GM21423 (cell line): Measurements from ENCODE around the gene ZNF724.
"Not testable (repeated sequence)": the region's sequence is repeated elsewhere in the genome, so short reads cannot be mapped to it uniquely, and the experiment has no call there.

Source experiments
- ATAC-seq: cut with Tn5 transposase; IDR thresholded peaks from one replicate; pipeline ENCODE4 v1.9.1; 2021; ENCODE audit warnings: mild to moderate bottlenecking, moderate library complexity; ENCODE audit not compliant: unreplicated experiment

The ZNF724 gene

DNA sequence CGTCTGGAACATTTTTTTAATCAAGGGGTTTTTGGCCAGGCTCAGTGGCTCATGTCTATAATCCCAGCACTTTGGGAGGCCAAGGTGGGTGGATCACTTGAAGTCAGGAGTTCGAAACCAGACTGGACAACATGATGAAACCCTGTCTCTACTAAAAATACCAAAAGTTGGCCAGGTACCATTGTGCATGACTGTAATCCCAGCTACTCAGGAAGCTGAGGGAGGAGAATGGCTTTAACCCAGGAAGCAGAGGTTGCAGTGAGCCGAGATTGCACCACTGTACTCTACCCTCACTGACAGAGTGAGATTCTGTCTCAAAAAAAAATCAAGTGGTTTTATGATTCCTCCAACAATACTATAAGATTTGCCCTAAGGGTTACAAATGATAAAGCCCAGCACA is 3.1 kb upstream of the ZNF724 start:
- ATAC-seq: not testable (repeated sequence)

DNA sequence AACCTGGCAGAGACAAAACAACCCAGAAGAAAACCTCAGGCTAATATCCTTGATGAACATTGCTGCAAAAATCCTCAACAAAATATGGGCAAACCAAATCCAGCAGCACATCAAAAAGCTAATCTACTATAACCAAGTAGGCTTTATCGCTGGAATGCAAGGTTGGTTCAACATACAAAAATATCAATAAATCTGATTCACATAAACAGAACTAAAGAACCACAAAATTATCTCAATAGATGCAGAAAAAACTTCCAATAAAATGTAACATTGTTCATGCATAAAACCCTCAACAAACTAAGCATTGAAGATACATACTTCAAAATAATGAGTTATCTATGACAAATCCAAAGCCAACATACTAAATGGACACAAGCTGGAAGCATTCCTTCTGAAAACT is 8.8 kb downstream of the ZNF724 start:
- no peak for ATAC-seq

DNA sequence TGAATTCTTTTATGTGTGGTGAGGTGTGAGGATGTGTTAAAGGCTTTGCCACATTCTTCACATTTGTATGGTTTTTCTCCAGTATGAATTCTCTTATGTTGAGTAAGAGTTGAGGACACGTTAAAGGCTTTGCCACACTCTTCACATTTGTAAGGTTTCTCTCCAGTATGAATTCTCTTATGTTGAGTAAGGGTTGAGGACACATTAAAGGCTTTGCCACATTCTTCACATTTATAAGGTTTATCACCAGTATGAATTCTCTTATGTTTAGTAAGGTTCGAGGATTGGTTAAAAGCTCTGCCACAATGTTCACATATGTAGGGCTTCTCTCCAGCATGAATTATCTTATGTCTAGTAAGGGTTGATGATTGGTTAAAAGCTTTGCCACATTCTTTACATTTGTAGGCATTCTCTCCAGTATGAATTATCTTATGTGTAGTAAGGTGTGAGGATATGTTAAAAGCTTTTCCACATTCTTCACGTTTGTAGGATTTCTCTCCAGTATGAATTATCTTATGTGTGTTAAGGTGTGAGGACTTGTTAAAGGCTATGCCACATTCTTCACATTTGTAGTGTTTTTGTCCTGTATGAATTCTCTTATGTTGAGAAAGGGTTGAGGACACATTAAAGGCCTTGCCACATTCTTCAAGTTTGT is 27.1 kb downstream of the ZNF724 start:
- ATAC-seq: no peak

DNA sequence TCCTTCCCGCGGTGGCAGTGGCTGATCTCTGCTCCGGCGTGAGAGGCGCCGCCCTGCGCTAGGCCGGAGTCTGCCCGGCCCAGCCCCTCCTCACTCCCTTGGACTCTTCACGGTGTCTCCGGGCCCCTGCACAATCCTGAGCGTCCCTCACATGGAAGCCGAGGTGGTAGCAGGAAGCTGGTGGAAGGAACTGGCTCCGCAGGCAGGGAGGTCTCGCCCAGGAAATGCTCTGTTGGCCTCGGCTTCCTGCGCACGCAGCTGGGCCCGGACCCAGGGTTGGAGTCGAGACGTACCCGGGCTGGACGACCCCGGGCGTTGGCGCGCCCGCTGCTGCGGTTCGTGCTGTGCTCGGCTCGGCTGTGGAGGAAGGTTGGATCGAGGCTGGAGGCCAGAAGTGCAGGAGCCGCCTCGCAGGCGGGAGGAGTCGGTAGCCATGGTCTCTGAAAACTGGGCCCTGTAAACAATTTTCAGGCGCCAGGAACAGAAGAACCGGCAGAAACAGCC is 46.3 kb downstream of the ZNF724 start:
- ATAC-seq: no peak

DNA sequence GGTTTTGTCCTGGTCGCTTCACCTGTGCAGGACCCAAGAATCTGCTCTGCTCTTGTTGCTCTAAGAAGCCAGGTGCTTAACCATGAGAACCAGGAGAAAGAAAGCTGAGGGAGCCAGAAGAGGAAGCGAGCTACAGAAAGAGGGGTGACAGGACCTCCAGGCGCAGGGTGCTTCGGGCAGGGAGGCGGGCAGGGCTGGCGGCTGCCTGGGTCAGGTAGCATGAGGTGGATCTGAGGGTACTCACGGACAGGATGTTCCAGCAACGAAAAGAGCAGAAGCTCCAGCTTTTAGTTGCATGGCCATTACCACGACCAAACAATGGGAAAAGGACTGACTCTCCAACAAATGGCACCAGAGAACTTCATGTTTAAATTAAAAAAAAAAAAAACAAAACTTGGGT is 59.9 kb downstream of the ZNF724 start:
- ATAC-seq: no peak

DNA sequence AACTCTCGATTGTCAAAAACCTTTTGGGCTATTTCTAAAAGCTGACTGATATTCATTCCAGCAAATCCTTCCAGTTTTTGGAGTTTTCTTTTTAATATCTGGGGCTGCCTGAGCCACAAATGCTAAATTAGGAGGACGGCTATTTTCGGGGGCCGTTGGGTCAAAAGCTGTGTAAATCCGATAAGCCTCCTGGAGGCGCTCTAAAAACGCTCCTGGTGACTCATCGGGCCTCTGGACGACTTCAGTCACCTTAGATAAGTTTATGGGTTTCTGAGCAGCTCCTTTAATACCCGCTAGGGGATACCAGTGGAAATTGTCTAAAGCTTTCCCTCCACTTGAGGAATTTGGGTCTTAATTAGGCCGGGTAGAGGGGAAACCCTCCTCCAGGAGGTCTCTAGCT is 66.9 kb downstream of the ZNF724 start:
- no peak for ATAC-seq
